ENCODE results near the gene NR2C2. TPM values are rescaled to one million over a fixed set of nuclear protein-coding genes. Genes with fewer than 3 reads are reported as not detected.

NR2C2 gene
- total RNA-seq, 1 experiment from 2014 or later: 38.5 TPM

GRCh38 chr3:15023249-15023648 is 75.9 kb downstream of the NR2C2 start:
- peaks cover 7% of the 10 kb centered on the region for H3K4me1 ChIP-seq (ENCODE audit: insufficient read depth, low read length)
- H4K5ac ChIP-seq (ENCODE audit: insufficient read length, low read depth, low read length): no peak overlapping the region
- H3K23ac ChIP-seq (ENCODE audit: insufficient read length, low read depth, low read length): no peak overlapping the region
- H3K18ac ChIP-seq (ENCODE audit: insufficient read length, low read depth, low read length): no peak overlapping the region
- H3K27me3 ChIP-seq (ENCODE audit: insufficient read depth, low read length): no peaks in the 10 kb centered on the region
- H2AFZ ChIP-seq (ENCODE audit: low read length): no peak overlapping the region
- Mint-ChIP-seq H3K27me3 (ENCODE audit: low read depth) (no peaks in the 10 kb centered on the region), H3K36me3 (ENCODE audit: insufficient read depth in 1 of 3, low read depth in 3 of 3) (peaks cover 43 to 87% (median 83%) of the 10 kb centered on the region in 3 experiments), H3K9me3 (no peaks in the 10 kb centered on the region), H3K27ac (no peak overlapping the region), H3K4me3 (no peak overlapping the region), H3K4me1 (peaks cover 10 to 11% of the 10 kb centered on the region in 2 experiments)
- H3K4ac ChIP-seq (ENCODE audit: low read depth, low read length): no peak overlapping the region
- H2BK12ac ChIP-seq (ENCODE audit: insufficient read length, low read depth, low read length): no peak overlapping the region
- no peak overlapping the region for H2BK5ac ChIP-seq (ENCODE audit: insufficient read length, low read length)
- TF ChIP-seq, protein P1, sequence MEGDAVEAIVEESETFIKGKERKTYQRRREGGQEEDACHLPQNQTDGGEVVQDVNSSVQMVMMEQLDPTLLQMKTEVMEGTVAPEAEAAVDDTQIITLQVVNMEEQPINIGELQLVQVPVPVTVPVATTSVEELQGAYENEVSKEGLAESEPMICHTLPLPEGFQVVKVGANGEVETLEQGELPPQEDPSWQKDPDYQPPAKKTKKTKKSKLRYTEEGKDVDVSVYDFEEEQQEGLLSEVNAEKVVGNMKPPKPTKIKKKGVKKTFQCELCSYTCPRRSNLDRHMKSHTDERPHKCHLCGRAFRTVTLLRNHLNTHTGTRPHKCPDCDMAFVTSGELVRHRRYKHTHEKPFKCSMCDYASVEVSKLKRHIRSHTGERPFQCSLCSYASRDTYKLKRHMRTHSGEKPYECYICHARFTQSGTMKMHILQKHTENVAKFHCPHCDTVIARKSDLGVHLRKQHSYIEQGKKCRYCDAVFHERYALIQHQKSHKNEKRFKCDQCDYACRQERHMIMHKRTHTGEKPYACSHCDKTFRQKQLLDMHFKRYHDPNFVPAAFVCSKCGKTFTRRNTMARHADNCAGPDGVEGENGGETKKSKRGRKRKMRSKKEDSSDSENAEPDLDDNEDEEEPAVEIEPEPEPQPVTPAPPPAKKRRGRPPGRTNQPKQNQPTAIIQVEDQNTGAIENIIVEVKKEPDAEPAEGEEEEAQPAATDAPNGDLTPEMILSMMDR (conservative IDR thresholded peaks at IDR 0.05): no peak
- no peak overlapping the region for H2AK5ac ChIP-seq (ENCODE audit: insufficient read length, low read length)
- H3K9ac ChIP-seq (ENCODE audit: extremely low read depth, insufficient read length, low read length): no peak overlapping the region
- H3K27ac ChIP-seq (ENCODE audit: insufficient read length, low read depth, low read length): no peak overlapping the region
- no peaks in the 10 kb centered on the region for H3K79me2 ChIP-seq (ENCODE audit: insufficient read depth, low read length)
- H2BK15ac ChIP-seq (ENCODE audit: low read depth, low read length): no peak overlapping the region
- no peak overlapping the region for H3K56ac ChIP-seq (ENCODE audit: insufficient read length, low read depth, low read length)
- no peak overlapping the region for H2BK20ac ChIP-seq (ENCODE audit: low read depth, low read length, poor library complexity, severe bottlenecking)
- no peak overlapping the region for H4K8ac ChIP-seq (replicated peaks; ENCODE audit: insufficient read length, low read depth, low read length)
- H4K91ac ChIP-seq (ENCODE audit: insufficient read length, low read depth, low read length): no peak overlapping the region
- no peak overlapping the region for H2BK120ac ChIP-seq (ENCODE audit: low read depth, low read length, poor library complexity, severe bottlenecking)
- no peaks in the 10 kb centered on the region for H4K20me1 ChIP-seq (ENCODE audit: control insufficient read depth, insufficient read depth, insufficient read length)
- H3K23me2 ChIP-seq (ENCODE audit: insufficient read length, low read depth, low read length, poor library complexity, severe bottlenecking): no peaks in the 10 kb centered on the region
- no peak overlapping the region for H3K4me2 ChIP-seq (ENCODE audit: insufficient read depth, insufficient read length, low read length)
- H3K14ac ChIP-seq (ENCODE audit: insufficient read depth, low read length): no peak overlapping the region
- no peaks in the 10 kb centered on the region for H3K79me1 ChIP-seq (ENCODE audit: insufficient read depth, low read depth, low read length, poor library complexity, severe bottlenecking)
- WGBS (ENCODE audit: extremely low coverage, insufficient read length, low lambda C conversion rate): no CpG with 5 or more reads among the region's 5 CpGs
- no peaks in the 10 kb centered on the region for H3K9me3 ChIP-seq (ENCODE audit: control insufficient read depth, low read depth, low read length)
- no peak for DNase-seq
- no peak overlapping the region for H3T11ph ChIP-seq (ENCODE audit: low read length)

Measured in H9 (cell line).